ENCODE results near the gene EPS8L2.

The EPS8L2 gene

GRCh38 chr11:773830-774229 is 67.8 kb downstream of the EPS8L2 start:
- Mint-ChIP-seq H3K36me3 (ENCODE audit: low read depth) (no peaks in the 10 kb centered on the region), H3K9me3 (no peaks in the 10 kb centered on the region), H3K27ac (no peak overlapping the region), H3K27me3 (ENCODE audit: low read depth) (no peaks in the 10 kb centered on the region), H3K4me3 (no peak overlapping the region), H3K4me1 (ENCODE audit: low read depth) (peaks cover 9% of the 10 kb centered on the region)

- Mint-ChIP-seq H3K4me3 (peak overlapping the region; percentile 56), H3K36me3 (ENCODE audit: low read depth) (no peaks in the 10 kb centered on the region), H3K27ac (no peak overlapping the region), H3K4me1 (ENCODE audit: low read depth) (peaks cover 9% of the 10 kb centered on the region), H3K27me3 (ENCODE audit: low read depth) (no peaks in the 10 kb centered on the region), H3K9me3 (no peaks in the 10 kb centered on the region)
These were observed 69.0 kb downstream of the EPS8L2 start for GRCh38 chr11:774873-775592.

GRCh38 chr11:776263-776560 is 70.2 kb downstream of the EPS8L2 start:
- Mint-ChIP-seq H3K4me3 (peak overlapping the region; percentile 81), H3K27me3 (ENCODE audit: low read depth) (no peaks in the 10 kb centered on the region), H3K4me1 (ENCODE audit: low read depth) (peaks cover 9% of the 10 kb centered on the region), H3K27ac (peak overlapping the region; percentile 70), H3K36me3 (ENCODE audit: low read depth) (no peaks in the 10 kb centered on the region), H3K9me3 (no peaks in the 10 kb centered on the region)

DNA sequence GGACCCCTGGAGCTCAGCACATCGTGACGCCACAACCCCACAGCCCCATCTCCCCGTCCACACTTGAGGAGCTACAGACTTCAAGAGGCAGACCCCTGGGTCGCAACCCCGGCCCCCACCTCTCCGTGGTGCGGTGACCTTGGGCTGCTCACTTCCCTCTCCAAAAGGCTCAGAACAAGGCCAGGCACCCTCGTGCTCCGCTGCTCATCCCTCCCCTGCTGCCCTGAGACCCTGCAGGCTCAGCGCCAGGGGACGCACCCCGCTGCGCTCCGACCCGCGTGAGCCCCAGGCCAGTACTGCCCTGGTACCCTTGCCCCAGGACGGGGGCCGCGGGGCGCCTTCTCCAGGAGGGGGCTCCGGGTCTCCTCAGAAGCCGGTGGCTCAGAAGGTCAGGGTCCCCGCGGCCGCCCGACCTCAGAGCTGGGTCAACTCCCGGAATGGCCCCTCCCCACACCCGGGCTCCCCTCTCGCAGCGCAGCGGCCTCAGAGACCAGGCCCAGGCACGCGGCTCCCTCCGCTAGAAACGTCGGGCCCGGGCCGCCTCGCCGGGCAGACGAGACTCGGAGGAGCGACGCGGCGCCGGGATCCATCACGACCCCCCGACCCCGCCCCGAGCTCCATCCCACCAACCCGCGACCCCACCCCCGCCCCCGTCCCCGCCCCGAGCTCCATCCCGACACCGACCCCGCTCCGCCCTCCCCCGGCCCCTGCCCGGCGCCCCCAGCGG is 70.7 kb downstream of the EPS8L2 start:
- Mint-ChIP-seq H3K4me3 (peak overlapping the region; percentile 81), H3K36me3 (ENCODE audit: low read depth) (no peaks in the 10 kb centered on the region)

More for the DNA sequence above, 70.7 kb downstream of the EPS8L2 start:
- Mint-ChIP-seq H3K27me3 (ENCODE audit: low read depth) (no peaks in the 10 kb centered on the region), H3K4me1 (ENCODE audit: low read depth) (peaks cover 9% of the 10 kb centered on the region), H3K27ac (peak overlapping the region; percentile 70), H3K9me3 (no peaks in the 10 kb centered on the region)

Measured in T-helper 1 cell treated with Interleukin-12 subunit alpha and Interleukin-12 subunit beta and Interleukin-4 antibody, amounts not matched to agents 30 μg/mL and 1 μg/mL, for 36 hours (primary cell).